HG03575 (cell line): ENCODE data around the gene PACRG.

Experiments used
- ATAC-seq: cut with Tn5 transposase; IDR thresholded peaks from one replicate; pipeline ENCODE4 v1.9.1; 2021; ENCODE audit not compliant: unreplicated experiment, insufficient number of reproducible peaks, low FRiP score; ENCODE audit errors: extremely low read depth

PACRG gene

DNA sequence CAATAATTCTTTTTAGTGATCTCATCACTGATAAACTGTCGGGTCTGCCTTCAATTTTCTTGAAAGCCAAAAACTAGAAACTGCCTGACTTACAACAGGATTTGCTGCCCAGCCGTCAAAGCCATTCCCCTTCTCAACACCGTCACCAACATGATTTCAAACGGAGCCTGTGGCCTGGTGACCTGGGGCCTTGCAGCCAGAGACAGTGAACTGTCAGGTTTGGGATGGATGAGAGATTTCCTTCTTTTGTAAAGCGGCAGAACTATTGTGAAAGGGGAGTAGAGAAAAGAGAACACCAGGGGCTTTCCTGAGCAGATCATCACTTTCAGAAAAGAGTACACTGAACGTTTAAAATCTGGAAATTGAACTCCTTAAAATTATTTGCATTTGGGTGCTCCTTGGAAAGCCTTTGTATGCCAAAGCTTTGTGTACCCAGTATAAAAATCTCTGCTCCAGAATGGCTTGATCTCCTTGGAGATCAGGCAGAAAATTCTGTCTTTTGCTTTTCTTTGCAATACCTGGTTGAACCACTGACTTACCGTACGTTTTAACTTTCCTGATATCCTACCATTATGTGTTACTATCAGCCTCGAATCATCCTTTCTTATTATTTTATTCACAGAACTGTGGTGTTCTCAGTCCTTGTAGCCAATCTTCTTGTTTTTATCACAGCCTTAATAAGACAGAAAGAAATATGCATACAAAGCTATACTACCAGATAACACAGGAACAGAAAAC lies 125.2 kb downstream of the PACRG start:
- no peak for ATAC-seq

GRCh38 chr6:162854228-162854627 lies 126.5 kb downstream of the PACRG start:
- no peak for ATAC-seq

GRCh38 chr6:162854734-162855191 lies 127.0 kb downstream of the PACRG start:
- no peak for ATAC-seq

DNA sequence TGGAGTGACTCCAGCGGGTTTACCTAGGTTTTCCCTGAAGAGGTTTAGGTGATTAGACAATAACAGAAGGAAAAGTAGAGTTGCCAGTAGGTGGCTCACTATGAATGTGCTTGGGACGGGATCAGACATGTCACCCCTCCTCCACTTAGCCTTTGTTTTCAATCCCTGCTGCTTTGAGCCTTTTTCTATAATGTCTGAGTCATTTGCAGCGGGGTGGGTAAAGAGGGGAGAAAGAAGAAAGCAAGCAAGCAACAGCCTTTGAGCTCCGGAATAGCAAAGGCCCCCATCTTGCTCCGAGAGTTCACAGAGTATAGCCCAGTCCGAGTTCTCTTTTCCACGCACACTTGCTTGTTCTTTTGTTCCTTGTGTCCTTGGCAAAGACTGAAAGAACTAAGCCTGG lies 129.1 kb downstream of the PACRG start:
- ATAC-seq = no peak

DNA sequence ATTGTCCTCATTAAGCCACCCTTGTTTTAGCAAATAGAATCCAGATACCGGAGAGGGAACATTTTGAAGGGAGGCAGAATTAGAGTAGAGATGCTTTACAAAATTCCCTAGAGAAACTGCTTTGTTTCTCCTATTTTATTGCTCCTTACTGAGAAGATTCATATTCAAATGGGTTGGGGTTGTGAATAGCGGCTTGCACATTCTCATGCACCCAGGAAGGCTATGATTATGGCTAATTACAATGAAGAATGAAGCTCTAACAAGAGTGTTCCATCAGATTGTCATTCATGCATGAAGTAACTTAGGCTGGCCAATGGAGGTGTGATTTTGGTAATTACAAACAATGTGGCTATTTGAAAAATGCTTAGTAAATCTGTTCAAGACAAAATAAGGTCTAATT lies 129.6 kb downstream of the PACRG start:
- no peak for ATAC-seq

DNA sequence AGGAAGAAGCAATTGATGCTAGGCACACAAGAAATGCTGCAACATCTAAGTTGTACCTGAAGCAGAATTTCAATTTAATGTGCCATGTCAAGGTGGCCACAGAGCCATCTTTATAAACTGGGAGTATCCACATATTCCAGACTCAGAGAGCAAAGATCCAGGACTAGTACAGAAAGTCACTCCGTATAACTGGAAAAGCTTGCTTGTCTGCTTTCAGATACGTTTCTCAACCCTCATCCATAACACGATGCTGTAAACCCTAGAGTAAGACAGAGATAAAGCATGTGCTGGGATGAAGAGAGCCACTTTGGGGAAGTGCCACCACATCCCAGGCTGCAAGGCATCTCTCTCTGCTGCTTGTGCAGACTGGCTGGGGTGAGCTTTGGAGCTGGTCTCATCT lies 134.7 kb downstream of the PACRG start:
- ATAC-seq = no peak

GRCh38 chr6:162862941-162863340 lies 135.2 kb downstream of the PACRG start:
- ATAC-seq = no peak

DNA sequence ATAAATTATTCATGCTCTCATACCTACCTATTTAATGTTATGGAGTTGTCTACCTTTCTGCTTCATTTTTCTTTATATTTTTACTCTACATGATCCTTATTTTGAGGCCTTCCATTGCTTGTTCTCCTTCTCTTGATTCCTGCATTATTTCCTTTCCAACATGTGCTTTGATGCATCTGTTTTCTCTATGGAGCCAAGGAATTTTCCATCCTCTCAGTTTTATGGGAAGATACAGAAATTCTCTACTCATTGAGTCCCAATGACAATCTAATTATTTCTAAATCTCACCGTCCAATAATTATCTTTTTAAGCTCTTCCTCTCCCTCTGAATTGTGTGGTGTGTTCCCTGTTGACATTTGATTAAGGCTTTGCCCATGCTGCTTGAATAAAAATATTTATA lies 136.0 kb downstream of the PACRG start:
- ATAC-seq = no peak

DNA sequence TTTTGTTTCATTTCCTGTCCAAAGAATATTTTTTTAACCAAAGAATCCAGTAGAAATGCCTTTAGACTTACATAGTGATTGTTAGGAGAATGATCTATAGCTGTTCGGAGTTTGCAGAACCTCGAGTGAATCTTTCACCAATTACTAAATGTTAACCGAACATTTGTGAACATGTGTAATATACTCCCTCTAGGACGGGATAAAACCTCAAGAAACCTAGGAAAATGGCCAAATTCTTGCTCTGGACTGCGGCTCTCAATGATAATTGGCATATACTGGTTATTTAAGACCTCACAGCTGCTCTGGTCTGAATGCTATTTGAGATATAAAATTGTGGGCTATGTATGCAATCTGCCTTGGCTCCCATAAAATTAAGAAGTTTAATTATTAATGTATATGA lies 137.1 kb downstream of the PACRG start:
- no peak for ATAC-seq

GRCh38 chr6:162866656-162867055 lies 138.9 kb downstream of the PACRG start:
- no peak for ATAC-seq

DNA sequence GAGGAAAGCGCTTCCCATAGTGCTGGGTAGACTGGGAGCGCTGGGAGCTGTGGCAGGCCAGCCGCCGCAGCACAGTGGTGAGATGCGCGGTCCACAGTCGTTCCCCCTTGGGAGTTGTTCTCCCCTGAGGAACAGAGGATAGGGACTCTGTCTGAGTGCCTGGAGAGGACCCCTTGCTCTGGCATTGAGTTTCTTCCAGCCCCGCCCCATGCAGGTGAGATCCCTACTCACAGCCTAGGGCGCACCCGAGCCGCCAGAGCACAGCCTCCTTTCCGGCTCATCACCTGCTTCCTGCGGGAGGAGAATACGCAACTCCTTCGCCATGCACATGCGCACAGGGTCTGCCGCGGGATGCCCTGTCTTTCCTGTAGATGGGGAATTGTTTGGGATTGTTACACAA lies 140.6 kb downstream of the PACRG start:
- no peak for ATAC-seq

DNA sequence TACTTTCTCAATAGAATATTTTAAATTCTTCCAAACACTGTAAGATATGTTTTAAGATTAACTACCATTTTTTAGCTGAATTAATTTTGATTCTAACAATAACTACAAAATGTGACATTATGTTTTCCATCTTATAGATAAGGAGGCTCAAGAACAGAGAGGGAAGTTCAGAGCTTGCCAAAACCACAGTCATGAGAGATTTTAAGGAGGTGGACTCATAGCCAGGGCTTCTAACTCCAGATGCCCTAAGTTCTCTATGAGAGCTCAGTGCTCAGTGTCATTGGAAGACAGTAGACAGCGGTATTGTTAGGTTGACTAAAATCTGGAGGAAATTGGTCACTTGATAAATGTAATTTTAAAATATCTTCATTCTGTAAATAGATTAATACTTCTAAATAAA lies 144.2 kb downstream of the PACRG start:
- no peak for ATAC-seq

GRCh38 chr6:162873537-162873936 lies 145.8 kb downstream of the PACRG start:
- no peak for ATAC-seq

- ATAC-seq = no peak
Observed at GRCh38 chr6:162875070-162875469, 147.3 kb downstream of the PACRG start.

DNA sequence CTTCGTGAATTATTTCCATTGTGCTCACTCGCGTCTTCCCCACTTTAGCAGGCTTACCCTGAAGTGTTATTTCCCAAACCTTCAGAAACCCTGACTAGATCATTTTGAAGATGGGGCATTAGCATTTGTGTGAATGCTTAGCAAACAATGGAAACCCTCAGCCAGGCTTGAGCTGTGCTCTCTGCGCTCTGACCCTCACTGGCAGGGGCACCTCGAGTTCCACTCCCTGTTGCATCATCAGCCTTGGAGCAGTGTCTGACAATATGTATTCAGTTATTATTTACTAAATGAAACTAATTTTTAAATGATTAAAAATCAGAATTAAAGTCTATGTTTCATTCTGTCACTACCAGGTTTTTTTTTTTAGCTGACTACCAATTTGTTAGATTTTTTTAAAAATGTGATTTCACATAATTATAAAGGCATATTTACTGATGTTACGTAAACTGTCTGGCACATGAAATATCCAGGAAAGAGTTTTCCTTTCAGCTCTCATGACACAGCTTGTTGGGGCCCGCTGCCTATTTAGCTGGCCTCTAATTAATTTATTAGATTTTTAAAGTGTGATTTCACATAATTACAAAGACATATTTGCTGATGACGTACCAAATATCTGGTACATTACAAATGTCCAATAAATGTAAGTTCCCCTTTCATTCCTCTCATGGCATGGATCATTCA lies 155.2 kb downstream of the PACRG start:
- no peak for ATAC-seq

- ATAC-seq = no peak
Observed at GRCh38 chr6:162887981-162888689, 160.4 kb downstream of the PACRG start.

GRCh38 chr6:162889303-162889702 lies 161.5 kb downstream of the PACRG start:
- no peak for ATAC-seq

GRCh38 chr6:162898011-162898410 lies 170.2 kb downstream of the PACRG start:
- ATAC-seq = no peak

GRCh38 chr6:162899148-162899547 lies 171.4 kb downstream of the PACRG start:
- no peak for ATAC-seq

DNA sequence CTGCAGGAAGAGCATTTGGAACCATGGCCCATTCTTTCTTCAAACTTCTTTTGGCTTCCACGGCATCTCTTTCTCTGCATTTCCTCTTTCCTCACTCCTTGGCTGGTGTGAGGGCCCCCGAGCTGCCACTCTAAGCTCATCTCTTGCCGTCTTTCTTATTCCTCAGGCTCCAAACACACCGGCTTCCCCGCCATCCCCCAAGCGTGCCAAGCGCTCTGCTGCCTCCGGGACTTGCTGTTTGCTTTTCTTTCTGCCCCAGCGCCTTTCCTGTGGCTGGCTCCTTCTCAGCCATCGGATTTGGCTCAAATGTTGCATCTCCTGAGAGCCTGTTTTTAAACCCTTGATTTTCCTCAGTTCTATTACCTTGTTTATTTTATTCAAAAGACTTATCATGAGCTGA lies 172.7 kb downstream of the PACRG start:
- no peak for ATAC-seq
